H1 (cell line): ENCODE measurements around the gene PLCB1. TPM values are rescaled to one million over a fixed set of nuclear protein-coding genes. Genes with fewer than 3 reads are reported as not detected.

Experiments used
- CTCF ChIA-PET: fragments of 300-600 bp; sonication (Branson Sonifier 250); formaldehyde crosslinking; loops from one replicate; lab custom pipeline; 2021; ENCODE audit not compliant: partially characterized antibody; lab: Charles Lee
- POLR2A ChIA-PET: fragments of 300-600 bp; sonication (Branson Sonifier 250); formaldehyde crosslinking; loops from one replicate; lab custom pipeline; 2021; ENCODE audit warnings: inconsistent platforms; ENCODE audit not compliant: partially characterized antibody; lab: Charles Lee
- DNase-seq, 2 experiments: peaks; one replicate each; pipeline versions ENCODE4 v3.0.0 to v3.0.0-alpha.2; 2010 to 2022; ENCODE audit warnings: low spot score in 2 of 2, low read depth in 1 of 2, mixed read lengths in 1 of 2
- FAIRE-seq: peaks from 2 replicates; lab custom pipeline; 2011; peaks lifted over from hg19 to GRCh38; lab: Jason Lieb, UNC
- H2AFZ ChIP-seq: 2 replicates; pipeline ENCODE4 v1.8.1; 2012; ENCODE audit warnings: low read length, inconsistent platforms
- H2AK5ac ChIP-seq: 2 replicates; pipeline ENCODE4 v1.6.1; 2013; ENCODE audit warnings: low read depth, low read length
- H2BK120ac ChIP-seq: replicated peaks from 2 replicates; pipeline ENCODE3; 2013; ENCODE audit warnings: low read depth, low read length, inconsistent platforms
- H2BK12ac ChIP-seq: 2 replicates; pipeline ENCODE4 v1.6.1; 2013; ENCODE audit warnings: low read depth, low read length
- H2BK15ac ChIP-seq: 2 replicates; pipeline ENCODE4 v1.6.1; 2013; ENCODE audit warnings: low read length
- H2BK20ac ChIP-seq: 2 replicates; pipeline ENCODE4 v1.6.1; 2013; ENCODE audit warnings: low read length
- H2BK5ac ChIP-seq: 2 replicates; pipeline ENCODE4 v1.6.1; 2013; ENCODE audit warnings: low read depth, low read length
- H3K14ac ChIP-seq: 2 replicates; pipeline ENCODE4 v1.6.1; 2013; ENCODE audit warnings: inconsistent platforms; ENCODE audit not compliant: insufficient read length
- H3K18ac ChIP-seq: 2 replicates; pipeline ENCODE4 v1.6.1; 2013; ENCODE audit warnings: low read length; ENCODE audit errors: extremely low read depth
- H3K23ac ChIP-seq: 2 replicates; pipeline ENCODE4 v1.6.1; 2013; ENCODE audit warnings: inconsistent platforms; ENCODE audit not compliant: insufficient read length
- H3K23me2 ChIP-seq: 2 replicates; pipeline ENCODE4 v1.6.1; 2013; ENCODE audit warnings: low read depth, low read length
- H3K27ac ChIP-seq: 2 replicates; pipeline ENCODE4 v1.6.1; 2011; ENCODE audit warnings: low read depth, low read length, inconsistent platforms
- H3K27me3 ChIP-seq, 4 experiments: replicated peaks in 1 of 4; 1 replicate in 1 of 4; 2 replicates in 3 of 4; pipeline versions ENCODE4 v1.6.1 to v1.8.1; 2011 to 2013; ENCODE audit warnings: low read length in 3 of 4, mild to moderate bottlenecking in 3 of 4, inconsistent platforms in 2 of 4, mixed read lengths in 2 of 4, moderate library complexity in 1 of 4; ENCODE audit not compliant: control insufficient read depth in 3 of 4, insufficient read depth in 3 of 4; ENCODE audit errors: extremely low read depth in 1 of 4
- H3K36me3 ChIP-seq, 4 experiments: 2 replicates each; pipeline versions ENCODE4 v1.6.1 to v1.8.1; 2011 to 2013; ENCODE audit warnings: mild to moderate bottlenecking in 4 of 4, low read length in 3 of 4, moderate library complexity in 2 of 4, control low read depth in 1 of 4, inconsistent platforms in 1 of 4; ENCODE audit not compliant: insufficient read depth in 4 of 4, control insufficient read depth in 2 of 4
- H3K4ac ChIP-seq: replicated peaks from 2 replicates; pipeline ENCODE3; 2013; ENCODE audit warnings: low read length, low read depth, mixed read lengths, inconsistent platforms; ENCODE audit not compliant: insufficient read length
- H3K4me1 ChIP-seq, 4 experiments: replicated peaks in 1 of 4; 1 replicate in 1 of 4; 2 replicates in 3 of 4; pipeline versions ENCODE4 v1.6.1 to v1.8.1; 2011 to 2013; ENCODE audit warnings: low read length in 3 of 4, inconsistent platforms in 2 of 4, mixed read lengths in 1 of 4; ENCODE audit not compliant: insufficient read depth in 4 of 4, control insufficient read depth in 3 of 4
- H3K4me2 ChIP-seq, 2 experiments: 2 replicates each; pipeline versions ENCODE4 v1.6.1 to v1.8.1; 2011 to 2013; ENCODE audit warnings: low read depth in 2 of 2, low read length in 2 of 2, control low read depth in 1 of 2, inconsistent platforms in 1 of 2, mild to moderate bottlenecking in 1 of 2; ENCODE audit not compliant: insufficient read depth in 1 of 2
- H3K4me3 ChIP-seq, 4 experiments: fragments of 200-600, 300-600 bp in 1 of 4; sonication (generic), shearing (Covaris generic), sonication (Bioruptor Twin) in 1 of 4; 2 replicates each; pipeline versions ENCODE4 v1.5.1 to v1.8.1; 2011 to 2016; ENCODE audit warnings: low read length in 4 of 4, low read depth in 3 of 4, control low read depth in 2 of 4, inconsistent platforms in 2 of 4, mild to moderate bottlenecking in 2 of 4, mixed read lengths in 1 of 4, moderate library complexity in 1 of 4; ENCODE audit not compliant: insufficient read depth in 2 of 4; ENCODE audit errors: extremely low read depth in 1 of 4
- H3K56ac ChIP-seq: replicated peaks from 2 replicates; pipeline ENCODE3; 2013; ENCODE audit warnings: low read depth, mild to moderate bottlenecking, mixed read lengths, low read length, inconsistent platforms; ENCODE audit not compliant: insufficient read length
- H3K79me1 ChIP-seq: 2 replicates; pipeline ENCODE4 v1.6.1; 2013; ENCODE audit warnings: low read depth, low read length, control low read depth
- H3K79me2 ChIP-seq, 2 experiments: 2 replicates each; pipeline versions ENCODE4 v1.6.1 to v1.8.1; 2012 to 2013; ENCODE audit warnings: low read length in 2 of 2, mild to moderate bottlenecking in 2 of 2, inconsistent platforms in 1 of 2; ENCODE audit not compliant: insufficient read depth in 2 of 2, control insufficient read depth in 1 of 2
- H3K9ac ChIP-seq, 4 experiments: replicated peaks in 1 of 4; 1 replicate in 1 of 4; 2 replicates in 3 of 4; pipeline versions ENCODE4 v1.6.1 to v1.8.1; 2011 to 2013; ENCODE audit warnings: low read depth in 3 of 4, low read length in 3 of 4, control low read depth in 2 of 4, mild to moderate bottlenecking in 2 of 4, moderate library complexity in 2 of 4, inconsistent platforms in 1 of 4; ENCODE audit errors: extremely low read depth in 1 of 4
- H3K9me3 ChIP-seq, 2 experiments: 2 replicates each; pipeline versions ENCODE4 v1.6.1 to v1.8.1; 2012 to 2013; ENCODE audit warnings: mild to moderate bottlenecking in 2 of 2, moderate library complexity in 2 of 2, control low read depth in 1 of 2, inconsistent platforms in 1 of 2, low read depth in 1 of 2, low read length in 1 of 2, mixed read lengths in 1 of 2; ENCODE audit not compliant: insufficient read depth in 2 of 2
- H4K20me1 ChIP-seq, 2 experiments: replicated peaks in 1 of 2; 2 replicates each; pipeline versions ENCODE3 to v1.8.1; 2011 to 2013; ENCODE audit warnings: inconsistent platforms in 2 of 2, low read length in 2 of 2, mild to moderate bottlenecking in 1 of 2; ENCODE audit not compliant: insufficient read depth in 2 of 2, control insufficient read depth in 1 of 2
- H4K5ac ChIP-seq: 2 replicates; pipeline ENCODE4 v1.6.1; 2013; ENCODE audit warnings: low read length, low read depth, mixed read lengths, inconsistent platforms; ENCODE audit not compliant: insufficient read length
- H4K8ac ChIP-seq: 2 replicates; pipeline ENCODE4 v1.8.0; 2013; ENCODE audit warnings: mild to moderate bottlenecking, moderate library complexity, low read length, inconsistent platforms; ENCODE audit not compliant: insufficient read depth; ENCODE audit errors: extremely low read depth
- H4K91ac ChIP-seq: replicated peaks from 2 replicates; pipeline ENCODE3; 2013; ENCODE audit warnings: low read length, mixed read lengths, inconsistent platforms; ENCODE audit not compliant: insufficient read length
- BCL11A ChIP-seq, 2 experiments: IDR thresholded peaks; one replicate each; pipeline ENCODE4 v1.6.1; 2011; ENCODE audit warnings: low read depth in 2 of 2, low read length in 2 of 2, mild to moderate bottlenecking in 2 of 2
- EP300 ChIP-seq, 2 experiments: IDR thresholded peaks; 1 replicate in 1 of 2; 2 replicates in 1 of 2; pipeline ENCODE4 v1.6.1; 2011 to 2012; ENCODE audit warnings: low read depth in 2 of 2, low read length in 2 of 2, mild to moderate bottlenecking in 2 of 2, borderline replicate concordance in 1 of 2, inconsistent platforms in 1 of 2, moderate library complexity in 1 of 2
- FOSL1 ChIP-seq: IDR thresholded peaks from 2 replicates; pipeline ENCODE4 v1.6.1; 2011; ENCODE audit warnings: mild to moderate bottlenecking, low read depth, low read length, moderate library complexity; ENCODE audit not compliant: insufficient read depth
- POLR2A ChIP-seq, 2 experiments: IDR thresholded peaks; 1 replicate in 1 of 2; 2 replicates in 1 of 2; pipeline ENCODE4 v1.6.1; 2011; ENCODE audit warnings: low read depth in 2 of 2, low read length in 2 of 2, mild to moderate bottlenecking in 2 of 2; ENCODE audit errors: control extremely low read depth in 1 of 2
- POU5F1 ChIP-seq: IDR thresholded peaks from 2 replicates; pipeline ENCODE4 v1.6.1; 2011; ENCODE audit warnings: low read depth, mild to moderate bottlenecking, low read length, moderate library complexity
- SIRT6 ChIP-seq: IDR thresholded peaks from one replicate; pipeline ENCODE4 v1.7.1; 2012; ENCODE audit warnings: low read length, inconsistent platforms
- YY1 ChIP-seq: IDR thresholded peaks from 2 replicates; pipeline ENCODE4 v1.6.1; 2011; ENCODE audit warnings: low read depth, mild to moderate bottlenecking, low read length
- WGBS, 2 experiments: shearing (Covaris generic) in 1 of 2; methylation state at CpG; one replicate each; pipeline versions ENCODE4 v1.1.6 to v1.1.7; 2013 to 2015; ENCODE audit warnings: low lambda C conversion rate in 2 of 2, mixed read lengths in 2 of 2, inconsistent platforms in 1 of 2, low coverage in 1 of 2, missing lambda C conversion rate in 1 of 2; ENCODE audit not compliant: insufficient replicate concordance in 2 of 2, insufficient coverage in 1 of 2, insufficient read length in 1 of 2; ENCODE audit errors: extremely low coverage in 1 of 2, missing lambda C conversion rate in 1 of 2; 5-methylcytosine and 5-hydroxymethylcytosine counted together
- polyA plus RNA-seq, 7 experiments: library from polyadenylated mRNA; depleted of rRNA in 3 of 7; stranded (reverse) in 5 of 7; unstranded in 2 of 7; fragments of >200 nt in 5 of 7; fragments of 200-250 nt in 2 of 7; gene quantifications; 1 replicate in 5 of 7; 2 replicates in 1 of 7; 4 replicates in 1 of 7; pipeline versions ENCODE4 v1.2.1 to v1.2.3, GENCODE V29; 2011 to 2013; ENCODE audit warnings: missing spikeins in 2 of 7, mixed read lengths in 2 of 7
- total RNA-seq: library from RNA; stranded (reverse); fragmentation: NEBNext Ultra II Directional; extraction: Animal tissue kit (Norgen Biotek cat#: 25700); gene quantifications from 2 replicates; pipeline ENCODE4 v1.2.1, GENCODE V29; 2021
- TF ChIP-seq, protein P1 (sequence below): IDR thresholded peaks from 2 replicates; pipeline ENCODE4 v1.6.1; 2012; ENCODE audit warnings: inconsistent platforms
- TF ChIP-seq, protein P2 (sequence below): IDR thresholded peaks from 2 replicates; pipeline ENCODE4 v1.6.1; 2012; ENCODE audit warnings: inconsistent platforms

PLCB1 gene
- total and polyA plus RNA-seq, 2 of the 8 experiments (the other 6 are each of a cell fraction or from before 2014, with no cell fraction given), result 2.6 to 9.1 TPM

DNA sequence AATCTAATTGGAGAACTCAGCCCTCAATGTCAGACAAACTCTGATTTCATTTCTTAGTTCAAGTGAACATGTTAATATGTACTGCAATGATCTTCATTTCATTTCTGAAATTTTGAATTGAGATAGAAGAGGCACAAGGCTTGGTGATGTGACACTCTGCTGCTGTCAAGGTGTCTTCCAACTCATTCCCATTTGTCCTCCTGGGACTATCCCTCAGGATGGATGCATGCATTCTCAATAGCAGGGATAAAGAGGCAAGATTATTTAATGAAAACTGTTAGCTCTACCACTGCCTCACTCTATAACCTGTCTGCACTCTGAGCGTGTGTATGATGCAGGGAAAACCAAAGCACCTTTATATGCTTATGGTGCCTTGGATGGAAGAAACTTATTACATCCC is 78.7 kb downstream of the PLCB1 start:
- no peak overlapping the region for H3K9ac ChIP-seq
- H2AK5ac ChIP-seq, result no peak overlapping the region
- H2BK120ac ChIP-seq, result no peak overlapping the region
- H4K20me1 ChIP-seq, result no peaks in the 10 kb centered on the region
- no peak overlapping the region for H3K4ac ChIP-seq
- H2BK12ac ChIP-seq, result no peak overlapping the region
- H3K4me2 ChIP-seq, result no peak overlapping the region
- ChIA-PET CTCF (interaction anchor here (0.6 kb wide), 1 partner anchor 178 kb away, joined by 3 read pairs; no protein-coding TSS in a partner anchor), POLR2A (no interaction called here)
- H3K14ac ChIP-seq, result no peak overlapping the region
- FAIRE-seq (no peak), DNase-seq (no peak)
- H2AFZ ChIP-seq, result no peak overlapping the region
- H3K56ac ChIP-seq, result no peak overlapping the region
- no peak overlapping the region for H3K23ac ChIP-seq
- no peak overlapping the region for H3K27ac ChIP-seq
- no peak overlapping the region for H3K18ac ChIP-seq
- no peak overlapping the region for H3K4me3 ChIP-seq
- H4K5ac ChIP-seq, result no peak overlapping the region
- H2BK15ac ChIP-seq, result no peak overlapping the region
- H3K9me3 ChIP-seq, result no peaks in the 10 kb centered on the region
- H3K79me2 ChIP-seq, result no peaks in the 10 kb centered on the region
- H3K36me3 ChIP-seq, result no peaks in the 10 kb centered on the region
- H3K27me3 ChIP-seq, result no peaks in the 10 kb centered on the region
- no peaks in the 10 kb centered on the region for H3K79me1 ChIP-seq
- 100% methylated on average over 1 of the region's 1 CpG; no CpG with 5 or more reads in 1 of the 2 experiments for WGBS, 2 experiments
- no peak overlapping the region for H2BK5ac ChIP-seq
- H4K91ac ChIP-seq, result no peak overlapping the region
- peaks cover 0 to 11% (median 3%) of the 10 kb centered on the region in 4 experiments; a peak in 6 of 7 replicates for H3K4me1 ChIP-seq
- no peak overlapping the region for H2BK20ac ChIP-seq
- no peak overlapping the region for H4K8ac ChIP-seq
- H3K23me2 ChIP-seq, result no peaks in the 10 kb centered on the region; the same call in 1 of the 2 replicates
- TF ChIP-seq BCL11A (IDR thresholded peaks at IDR 0.05; ENCODE audit: low read depth in 2 of 2, low read length in 2 of 2), result no peak
- TF ChIP-seq, protein P1, sequence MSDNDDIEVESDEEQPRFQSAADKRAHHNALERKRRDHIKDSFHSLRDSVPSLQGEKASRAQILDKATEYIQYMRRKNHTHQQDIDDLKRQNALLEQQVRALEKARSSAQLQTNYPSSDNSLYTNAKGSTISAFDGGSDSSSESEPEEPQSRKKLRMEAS, result no peak
- TF ChIP-seq FOSL1, result no peak
- TF ChIP-seq POLR2A (IDR thresholded peaks at IDR 0.05; ENCODE audit: control extremely low read depth in 1 of 2, low read depth in 2 of 2, low read length in 2 of 2), result no peak
- TF ChIP-seq, protein P2, sequence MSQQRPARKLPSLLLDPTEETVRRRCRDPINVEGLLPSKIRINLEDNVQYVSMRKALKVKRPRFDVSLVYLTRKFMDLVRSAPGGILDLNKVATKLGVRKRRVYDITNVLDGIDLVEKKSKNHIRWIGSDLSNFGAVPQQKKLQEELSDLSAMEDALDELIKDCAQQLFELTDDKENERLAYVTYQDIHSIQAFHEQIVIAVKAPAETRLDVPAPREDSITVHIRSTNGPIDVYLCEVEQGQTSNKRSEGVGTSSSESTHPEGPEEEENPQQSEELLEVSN, result no peak
- TF ChIP-seq POU5F1, result no peak
- TF ChIP-seq SIRT6, result no peak
- TF ChIP-seq EP300 (IDR thresholded peaks at IDR 0.05; ENCODE audit: borderline replicate concordance in 1 of 2, low read depth in 2 of 2, low read length in 2 of 2), result no peak
- TF ChIP-seq YY1, result no peak
